GM21390 (cell line): ENCODE measurements around the gene SPNS3.

Experiments used
- ATAC-seq: cut with Tn5 transposase; IDR thresholded peaks from one replicate; pipeline ENCODE4 v1.9.1; 2021; ENCODE audit not compliant: unreplicated experiment

Gene SPNS3

DNA sequence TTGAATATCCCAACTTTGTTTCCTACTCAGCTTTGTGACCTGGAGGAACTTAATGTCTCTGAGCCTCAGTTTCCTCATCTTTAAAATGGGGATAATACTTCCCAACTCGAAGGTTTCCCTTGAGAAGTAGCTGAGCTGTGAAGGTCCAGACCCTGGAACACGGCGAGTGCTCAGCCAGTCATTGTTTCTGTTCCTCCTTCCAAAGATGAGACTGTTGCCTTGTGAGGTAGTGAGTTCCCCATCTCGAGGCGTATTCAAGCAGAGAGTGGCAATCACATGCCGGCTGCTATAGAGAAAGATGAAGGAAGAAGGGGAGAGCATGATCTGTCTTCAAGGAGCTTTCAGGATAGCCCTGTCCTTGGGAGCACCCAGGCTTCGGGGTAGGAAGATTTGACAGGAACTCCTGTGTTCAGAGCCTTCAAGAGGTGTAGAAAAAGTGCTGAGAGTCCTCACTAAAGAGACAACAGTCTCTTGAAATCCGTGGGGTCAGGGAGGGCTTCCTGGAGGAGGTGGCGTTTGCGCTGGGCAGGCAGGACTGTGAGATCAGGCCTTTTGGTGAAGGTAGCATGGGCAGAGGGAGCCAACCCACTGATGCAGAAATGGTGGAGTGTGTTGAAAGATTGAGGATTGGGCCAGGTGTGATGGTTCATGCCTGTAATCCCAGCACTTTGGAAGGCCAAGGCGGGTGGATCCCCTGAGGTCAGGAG, 92.1 kb downstream of the SPNS3 start:
- no peak for ATAC-seq

DNA sequence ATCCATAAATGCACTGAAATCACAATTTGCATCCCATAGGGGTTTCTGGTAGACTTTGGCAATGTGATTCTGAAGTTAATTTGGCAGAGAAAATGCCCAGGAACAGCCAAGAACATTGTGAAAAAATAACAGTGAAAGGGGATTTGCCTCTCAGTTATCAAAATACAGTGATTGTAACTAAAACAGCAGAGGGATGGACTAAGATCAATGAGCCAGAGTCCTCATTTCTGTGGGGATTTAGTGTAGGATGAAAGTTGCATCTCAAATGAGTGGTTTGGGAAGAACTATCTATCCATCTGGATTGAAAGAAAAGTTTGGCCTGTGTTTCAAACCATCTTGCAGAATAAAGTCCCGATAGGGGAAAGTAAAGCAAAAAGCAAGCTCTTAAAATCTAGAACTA, 93.4 kb downstream of the SPNS3 start:
- ATAC-seq, result no peak

DNA sequence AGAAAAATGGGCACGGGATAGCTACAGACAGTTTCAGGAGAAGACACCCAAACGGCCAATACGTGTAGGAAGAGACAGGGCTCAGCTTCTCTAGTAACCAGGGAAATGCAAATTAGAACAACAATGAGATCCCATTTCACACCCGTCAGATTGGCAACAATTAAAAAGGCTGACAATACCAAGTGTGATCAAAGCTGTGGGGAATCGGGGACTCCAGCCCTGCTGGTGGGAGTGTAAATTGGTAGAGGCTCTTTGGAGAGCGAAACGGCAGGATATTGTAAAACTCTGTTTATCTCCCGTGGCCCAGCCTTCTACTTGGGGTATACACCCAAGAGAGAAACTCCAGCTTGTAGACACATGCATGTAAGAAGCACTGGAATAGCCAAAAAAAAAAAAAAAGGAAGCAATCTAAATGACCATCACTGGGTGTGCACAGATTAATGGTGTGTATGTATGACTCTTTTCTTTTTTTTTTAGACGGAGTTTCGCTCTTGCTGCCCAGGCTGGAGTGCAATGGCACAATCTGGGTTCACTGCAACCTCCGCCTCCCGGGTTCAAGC, 93.9 kb downstream of the SPNS3 start:
- ATAC-seq, result no peak

DNA sequence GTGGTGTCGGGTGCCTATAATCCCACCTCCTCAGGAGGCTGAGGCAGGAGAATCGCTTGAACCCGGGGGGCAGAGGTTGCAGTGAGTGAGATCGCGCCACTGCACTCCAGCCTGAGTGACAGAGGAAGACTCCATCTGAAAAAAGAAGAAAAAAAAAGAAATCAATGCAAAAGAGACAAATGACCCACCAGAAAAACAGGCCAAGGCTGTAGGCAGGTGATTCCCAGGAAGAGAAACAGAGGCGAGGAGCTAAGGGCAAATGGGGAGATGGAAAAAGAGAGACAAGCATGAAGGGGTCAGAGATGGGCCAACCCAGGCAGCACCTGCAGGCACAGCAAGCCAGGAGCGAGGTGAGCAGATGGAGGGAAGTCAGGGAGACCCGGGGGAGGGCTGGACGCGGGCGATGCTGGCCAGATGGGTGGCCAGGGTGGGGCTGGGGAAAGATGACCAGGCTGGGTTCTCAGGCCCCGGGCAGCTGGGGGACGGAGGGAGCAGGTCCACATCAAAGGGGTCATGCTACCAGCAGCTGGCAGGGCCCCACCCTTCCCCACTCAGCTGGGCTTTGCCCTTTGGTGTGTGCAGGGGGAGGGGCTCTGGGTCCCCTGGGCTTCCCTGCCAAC, 95.9 kb downstream of the SPNS3 start:
- ATAC-seq, result no peak

DNA sequence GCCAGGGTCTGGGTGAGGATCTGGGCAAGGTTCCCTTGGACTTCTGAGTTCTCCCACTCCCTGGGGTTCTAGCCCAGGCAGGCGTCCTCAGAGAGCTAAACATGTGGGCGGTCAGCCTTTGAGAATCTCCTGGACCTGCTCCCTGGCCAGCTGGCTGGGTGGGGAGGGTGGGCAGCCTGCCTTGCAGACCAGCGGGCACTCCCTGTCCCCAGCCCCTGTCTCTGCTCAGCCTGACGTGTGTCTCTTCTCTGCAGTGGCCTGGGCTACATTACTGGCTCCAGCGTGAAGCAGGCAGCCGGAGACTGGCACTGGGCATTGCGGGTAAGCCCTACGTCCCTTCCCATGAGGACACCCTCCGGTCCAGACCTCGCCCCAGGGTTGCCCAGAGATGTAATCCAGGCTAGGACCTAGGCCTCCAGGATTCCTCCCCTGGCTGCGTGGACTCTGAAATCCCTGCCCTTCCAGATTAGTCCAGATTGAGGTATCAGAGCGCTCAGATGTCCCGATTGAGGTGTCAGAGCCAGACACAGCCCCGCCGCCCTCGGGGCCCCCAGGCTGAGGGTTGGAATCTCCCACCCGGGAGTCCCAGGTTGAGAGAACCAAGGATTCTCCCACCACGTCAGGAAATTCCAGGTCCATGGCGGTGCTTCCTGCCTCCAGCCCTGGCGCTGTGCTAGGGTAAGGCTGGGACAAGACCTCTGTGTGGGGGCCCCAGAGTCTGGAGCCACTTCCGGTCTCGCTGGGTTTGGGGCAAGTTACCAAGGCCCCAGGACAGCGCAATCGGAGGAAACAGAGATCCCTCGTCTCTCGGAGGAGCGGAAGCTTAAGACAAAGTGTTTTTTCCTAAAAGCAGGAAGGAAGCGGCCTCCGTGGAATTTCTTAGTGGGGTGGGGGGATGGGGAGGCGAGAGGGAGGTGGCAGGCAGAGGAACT, 97.3 kb downstream of the SPNS3 start:
- ATAC-seq, result no peak

DNA sequence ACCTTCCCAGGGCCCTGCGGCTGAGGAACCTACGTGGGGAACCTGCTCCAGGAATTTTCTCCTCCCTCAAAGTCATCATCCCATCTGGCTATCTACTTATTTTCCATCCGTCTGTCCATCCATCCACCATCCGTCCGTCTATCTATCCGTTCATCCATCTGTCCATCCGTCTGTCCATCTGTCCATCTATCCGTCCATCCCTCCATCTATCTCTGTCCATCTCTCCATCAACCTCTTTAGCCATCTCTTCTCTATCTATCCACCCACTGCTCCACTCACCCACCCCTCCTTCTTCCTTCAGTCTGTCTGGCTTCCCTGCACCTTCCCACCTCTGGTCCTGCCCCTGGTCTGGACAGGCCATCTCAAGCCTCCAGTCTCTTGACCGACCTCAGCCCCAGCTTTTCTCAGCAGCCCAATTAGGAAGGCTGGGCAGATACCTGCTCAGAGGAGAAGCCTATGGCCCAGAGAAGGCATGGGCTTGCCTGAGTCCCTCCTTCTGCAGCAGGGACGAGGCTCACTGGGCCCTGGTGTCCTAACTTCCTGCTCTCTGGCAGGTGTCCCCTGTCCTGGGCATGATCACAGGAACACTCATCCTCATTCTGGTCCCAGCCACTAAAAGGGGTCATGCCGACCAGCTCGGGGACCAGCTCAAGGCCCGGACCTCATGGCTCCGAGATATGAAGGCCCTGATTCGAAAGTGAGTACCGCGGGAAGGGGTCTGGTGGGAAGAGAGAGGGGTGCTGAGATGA, 98.4 kb downstream of the SPNS3 start:
- ATAC-seq, result no peak

DNA sequence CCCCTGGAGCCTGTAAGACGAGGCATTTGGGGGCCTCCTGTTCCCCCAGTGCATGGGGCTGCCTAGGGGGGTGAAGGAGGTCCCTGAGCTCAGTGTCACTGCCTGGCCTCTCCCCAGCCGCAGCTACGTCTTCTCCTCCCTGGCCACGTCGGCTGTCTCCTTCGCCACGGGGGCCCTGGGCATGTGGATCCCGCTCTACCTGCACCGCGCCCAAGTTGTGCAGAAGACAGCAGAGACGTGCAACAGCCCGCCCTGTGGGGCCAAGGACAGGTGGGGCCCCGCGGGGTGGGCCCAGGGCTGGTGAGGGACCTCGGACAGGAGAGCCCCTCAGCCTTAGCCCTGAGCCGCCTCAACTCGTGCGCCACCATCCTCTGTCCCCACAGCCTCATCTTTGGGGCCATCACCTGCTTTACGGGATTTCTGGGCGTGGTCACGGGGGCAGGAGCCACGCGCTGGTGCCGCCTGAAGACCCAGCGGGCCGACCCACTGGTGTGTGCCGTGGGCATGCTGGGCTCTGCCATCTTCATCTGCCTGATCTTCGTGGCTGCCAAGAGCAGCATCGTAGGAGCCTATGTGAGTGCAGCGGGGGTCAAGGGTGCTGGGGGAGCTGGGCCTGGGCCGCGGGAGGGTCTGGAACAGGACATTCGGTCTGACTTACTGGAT, 99.3 kb downstream of the SPNS3 start:
- no peak for ATAC-seq

DNA sequence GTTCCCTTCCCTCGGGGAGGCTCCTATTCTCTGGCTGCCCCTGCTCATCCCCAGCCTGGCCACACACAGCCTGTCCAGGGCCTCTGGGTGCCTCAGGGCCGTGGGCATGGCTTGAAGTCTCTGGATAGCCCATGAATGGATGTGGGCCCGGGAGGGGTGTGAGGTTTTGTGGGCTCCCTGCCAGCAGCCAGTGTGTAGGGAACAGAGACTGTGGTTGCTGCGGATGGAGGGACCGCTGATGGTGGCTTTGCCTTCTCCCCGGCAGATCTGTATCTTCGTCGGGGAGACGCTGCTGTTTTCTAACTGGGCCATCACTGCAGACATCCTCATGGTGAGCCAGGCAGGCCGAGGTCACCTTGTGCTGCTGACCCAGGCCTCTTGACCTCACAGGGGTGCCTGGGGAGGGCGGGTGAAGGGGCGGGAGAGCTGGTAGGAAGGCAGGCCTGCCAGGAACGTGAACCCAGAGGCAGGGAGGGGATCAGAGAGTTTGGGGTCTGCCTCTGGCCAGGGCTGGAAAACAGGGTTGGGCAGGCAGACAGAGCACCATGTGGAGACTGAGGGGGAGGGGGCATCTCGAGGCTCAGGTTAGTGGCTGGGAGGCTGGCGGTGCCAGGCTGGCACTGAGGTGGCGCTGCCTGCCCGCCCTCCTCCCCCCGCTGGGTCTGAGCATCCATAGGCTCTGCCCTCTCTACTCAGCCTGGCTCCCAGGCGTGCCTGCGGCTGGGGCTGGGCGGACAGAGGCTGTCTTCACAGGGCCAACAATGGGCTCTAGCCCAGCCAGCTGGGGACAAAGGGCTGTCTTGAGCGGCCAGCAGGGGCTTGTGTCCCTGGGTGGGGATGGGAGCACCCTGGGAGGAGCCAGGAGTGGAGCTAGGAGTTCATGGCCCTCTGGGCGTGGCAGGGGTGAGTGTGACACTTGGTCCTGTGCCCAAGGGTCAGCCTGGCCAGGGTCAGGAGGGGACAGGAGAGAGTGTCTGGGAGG, 100.1 kb downstream of the SPNS3 start:
- ATAC-seq, result no peak

DNA sequence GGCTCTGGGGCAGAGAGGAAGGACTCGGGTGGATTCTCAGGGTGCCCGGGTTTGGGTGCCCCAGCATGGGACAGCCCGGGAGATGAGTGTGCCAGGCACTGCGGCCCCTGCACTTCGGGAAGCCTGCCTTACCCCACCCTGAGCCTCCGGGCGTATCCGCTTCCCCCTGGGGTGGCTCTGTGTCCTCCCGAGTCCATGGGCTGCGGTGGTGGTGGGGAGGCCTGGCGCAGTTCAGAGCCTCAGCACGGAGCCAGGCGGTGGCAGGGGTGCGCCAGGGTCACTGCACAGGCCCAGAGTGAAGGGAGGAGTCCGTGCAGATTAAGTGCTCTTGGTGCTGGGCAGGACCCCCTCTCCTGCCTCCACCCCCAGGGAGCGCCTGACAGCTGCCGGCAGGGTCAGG, 100.8 kb downstream of the SPNS3 start:
- ATAC-seq, result no peak

DNA sequence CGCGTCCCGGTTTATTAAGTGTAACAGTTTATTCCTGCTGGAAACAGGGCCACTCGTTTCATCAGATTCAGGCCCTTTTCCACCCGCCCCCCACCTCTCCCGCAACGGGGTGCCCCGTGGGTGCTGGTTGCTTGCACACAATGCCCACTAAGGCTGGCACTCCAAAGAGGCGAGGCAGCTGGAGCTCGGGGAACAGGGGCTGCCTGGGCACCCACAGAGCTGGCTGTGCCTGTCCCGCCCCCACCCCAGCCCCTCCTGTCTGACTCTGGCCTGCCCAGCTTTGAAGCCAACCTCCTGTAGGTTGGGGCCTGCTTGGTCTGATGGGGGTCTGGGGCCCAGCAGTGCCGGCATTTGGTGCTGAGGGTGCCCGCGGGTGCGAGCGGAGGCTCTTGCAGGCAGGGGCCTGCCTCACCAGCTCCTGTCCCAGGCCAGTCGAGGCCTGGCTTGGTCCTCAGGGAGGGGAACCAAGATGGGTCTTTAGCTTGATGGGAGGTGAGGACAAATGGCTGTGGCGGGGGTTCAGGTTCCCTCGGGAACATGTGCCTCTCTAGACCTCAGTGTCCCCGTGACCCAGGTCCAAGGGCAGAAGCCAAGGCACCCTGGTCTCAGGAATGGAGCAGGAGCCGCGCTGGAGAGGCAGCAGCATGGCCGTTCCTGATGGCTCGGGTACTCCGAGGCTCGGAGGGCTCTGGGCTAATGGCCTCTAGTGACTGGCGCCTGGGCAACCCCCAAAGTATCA, 101.4 kb downstream of the SPNS3 start:
- ATAC-seq, result no peak

DNA sequence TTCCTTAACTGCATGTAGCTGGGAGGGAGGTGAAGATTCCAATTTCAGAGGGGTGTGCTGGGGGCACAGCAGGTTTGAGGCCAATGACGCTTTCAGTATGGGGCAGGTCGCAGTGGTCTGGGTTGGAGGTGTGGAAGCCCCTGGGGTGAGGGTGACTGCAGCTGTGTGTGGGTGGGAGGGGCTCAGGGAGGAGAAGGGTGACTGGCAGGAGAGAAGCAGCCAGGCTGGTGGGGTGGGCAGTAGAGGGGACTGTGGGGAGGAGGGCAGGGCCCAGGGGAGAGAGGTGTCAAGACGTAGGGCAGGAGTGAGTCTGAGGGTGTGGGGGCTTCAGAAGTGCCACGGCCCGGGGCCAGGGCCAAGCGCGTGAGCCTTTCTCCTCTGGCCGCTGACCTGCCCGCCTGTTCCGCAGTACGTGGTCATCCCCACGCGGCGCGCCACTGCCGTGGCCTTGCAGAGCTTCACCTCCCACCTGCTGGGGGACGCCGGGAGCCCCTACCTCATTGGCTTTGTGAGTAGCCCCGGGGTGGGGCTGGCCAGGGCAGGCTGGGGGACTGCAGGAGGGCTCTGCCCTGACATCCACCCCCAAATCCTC, 102.0 kb downstream of the SPNS3 start:
- no peak for ATAC-seq

DNA sequence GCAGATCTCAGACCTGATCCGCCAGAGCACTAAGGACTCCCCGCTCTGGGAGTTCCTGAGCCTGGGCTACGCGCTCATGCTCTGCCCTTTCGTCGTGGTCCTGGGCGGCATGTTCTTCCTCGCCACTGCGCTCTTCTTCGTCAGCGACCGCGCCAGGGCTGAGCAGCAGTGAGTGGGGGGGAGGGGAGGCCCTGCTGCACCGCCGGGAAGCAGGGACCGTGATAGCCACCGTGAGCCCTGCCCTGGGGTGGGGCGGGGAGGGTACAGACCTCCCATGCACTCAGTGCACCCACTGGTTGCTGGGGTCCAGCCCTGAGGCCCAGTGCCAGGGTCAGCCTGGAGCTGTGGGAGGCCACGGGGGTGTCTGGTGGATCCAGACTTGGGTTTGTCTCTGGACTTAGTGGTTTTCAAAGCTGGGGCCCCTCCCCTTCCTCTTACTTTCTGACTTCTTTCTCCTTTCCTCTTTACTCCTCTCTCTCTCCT, 102.6 kb downstream of the SPNS3 start:
- no peak for ATAC-seq

DNA sequence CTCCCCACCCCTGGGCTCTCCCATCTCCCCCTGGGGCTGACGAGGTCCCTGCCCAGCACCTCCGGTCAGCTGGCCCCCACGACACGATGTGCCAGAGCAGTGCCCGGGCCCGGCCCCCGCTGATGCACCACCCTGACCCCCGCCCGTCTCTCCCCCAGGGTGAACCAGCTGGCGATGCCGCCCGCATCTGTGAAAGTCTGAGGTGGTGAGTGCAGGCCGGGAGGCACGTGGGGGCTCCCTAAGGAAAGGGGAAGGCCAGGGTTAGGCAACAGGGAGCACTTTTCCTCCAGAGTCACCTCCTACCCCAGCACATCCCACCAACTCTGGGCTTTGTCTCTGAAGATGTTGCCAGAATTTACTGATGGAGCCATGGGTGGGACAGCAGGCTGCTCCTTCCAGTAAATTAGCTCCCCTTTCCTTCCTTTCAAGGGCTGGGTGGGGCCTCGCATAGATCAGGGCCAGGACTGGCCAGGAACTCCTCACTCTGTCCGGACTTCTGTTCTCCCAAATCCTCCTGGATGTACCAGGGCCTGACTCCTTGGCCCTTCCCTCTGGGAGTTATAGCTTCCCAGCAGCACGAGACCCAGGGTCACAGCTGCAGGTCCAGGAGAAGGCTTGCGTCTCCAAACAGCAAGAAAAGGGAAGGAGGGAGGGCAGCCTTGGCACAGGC, 103.1 kb downstream of the SPNS3 start:
- ATAC-seq, result no peak
